ENCODE measurements around the gene DNAH2. TPM values are rescaled to one million over a fixed set of nuclear protein-coding genes. Genes with fewer than 3 reads are reported as not detected.

Gene DNAH2
- total and polyA plus RNA-seq, 2 of the 8 experiments (the other 6 are each of a cell fraction or from before 2014, with no cell fraction given): 0.13 to 0.18 TPM

DNA sequence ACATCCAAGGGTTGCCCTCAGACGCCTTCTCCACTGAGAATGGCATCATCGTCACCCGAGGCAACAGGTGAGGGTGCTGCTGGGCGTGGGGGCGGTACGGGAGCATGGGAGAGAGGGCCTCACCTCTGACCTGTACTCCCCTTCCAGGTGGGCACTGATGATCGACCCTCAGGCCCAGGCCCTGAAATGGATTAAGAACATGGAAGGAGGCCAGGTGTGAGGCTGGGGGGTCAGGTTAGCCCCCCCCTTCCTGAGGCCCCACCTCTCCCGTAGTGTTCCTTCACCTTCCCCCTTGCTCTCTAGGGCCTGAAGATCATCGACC is 100.1 kb downstream of the DNAH2 start:
- H2BK5ac ChIP-seq (ENCODE audit: low read depth, low read length): no peak overlapping the region
- FAIRE-seq (no peak), DNase-seq (ENCODE audit: low read depth in 1 of 2, low spot score in 2 of 2) (no peak)
- POLR2A ChIA-PET (ENCODE audit: partially characterized antibody): no interaction called here
- H4K20me1 ChIP-seq (replicated peaks in 1 of 2; ENCODE audit: control insufficient read depth in 1 of 2, insufficient read depth in 2 of 2, low read length in 2 of 2): no peaks in the 10 kb centered on the region
- no peak overlapping the region for H3K14ac ChIP-seq (ENCODE audit: insufficient read length)
- WGBS, 2 experiments (ENCODE audit: extremely low coverage in 1 of 2, insufficient coverage in 1 of 2, insufficient read length in 1 of 2, insufficient replicate concordance in 2 of 2, low coverage in 1 of 2, low lambda C conversion rate in 2 of 2, missing lambda C conversion rate in 1 of 2): 85% methylated on average over 9 of the region's 9 CpGs; no CpG with 5 or more reads in 1 of the 2 experiments
- H3K9ac ChIP-seq (replicated peaks in 1 of 4; ENCODE audit: extremely low read depth in 1 of 4, low read depth in 3 of 4, low read length in 3 of 4): no peak overlapping the region
- H2BK12ac ChIP-seq (ENCODE audit: low read depth, low read length): no peak overlapping the region
- no peaks in the 10 kb centered on the region for H3K36me3 ChIP-seq (ENCODE audit: control insufficient read depth in 2 of 4, insufficient read depth in 4 of 4, low read length in 3 of 4)
- H2AK5ac ChIP-seq (ENCODE audit: low read depth, low read length): no peak overlapping the region
- H3K4me3 ChIP-seq (ENCODE audit: extremely low read depth in 1 of 4, insufficient read depth in 2 of 4, low read depth in 3 of 4, low read length in 4 of 4): no peak overlapping the region
- H3K27me3 ChIP-seq (replicated peaks in 1 of 4; ENCODE audit: control insufficient read depth in 3 of 4, extremely low read depth in 1 of 4, insufficient read depth in 3 of 4, low read length in 3 of 4): no peaks in the 10 kb centered on the region; a peak in 1 of 7 replicates
- no peak overlapping the region for H2BK120ac ChIP-seq (replicated peaks; ENCODE audit: low read depth, low read length)
- H3K9me3 ChIP-seq (ENCODE audit: insufficient read depth in 2 of 2, low read depth in 1 of 2, low read length in 1 of 2): no peaks in the 10 kb centered on the region
- H3K79me1 ChIP-seq (ENCODE audit: low read depth, low read length): no peaks in the 10 kb centered on the region
- no peaks in the 10 kb centered on the region; a peak in 1 of 7 replicates for H3K4me1 ChIP-seq (replicated peaks in 1 of 4; ENCODE audit: control insufficient read depth in 3 of 4, insufficient read depth in 4 of 4, low read length in 3 of 4)
- H3K4ac ChIP-seq (replicated peaks; ENCODE audit: insufficient read length, low read depth, low read length): no peak overlapping the region
- no peak overlapping the region for H3K4me2 ChIP-seq (ENCODE audit: insufficient read depth in 1 of 2, low read depth in 2 of 2, low read length in 2 of 2)
- no peak overlapping the region for H3K18ac ChIP-seq (ENCODE audit: extremely low read depth, low read length)
- H3K23me2 ChIP-seq (ENCODE audit: low read depth, low read length): no peaks in the 10 kb centered on the region
- no peak overlapping the region for H2BK20ac ChIP-seq (ENCODE audit: low read length)
- H3K23ac ChIP-seq (ENCODE audit: insufficient read length): no peak overlapping the region
- no peak overlapping the region for H4K91ac ChIP-seq (replicated peaks; ENCODE audit: insufficient read length, low read length)
- H4K5ac ChIP-seq (ENCODE audit: insufficient read length, low read depth, low read length): no peak overlapping the region
- no peak overlapping the region for H3K27ac ChIP-seq (ENCODE audit: low read depth, low read length)
- H3K56ac ChIP-seq (replicated peaks; ENCODE audit: insufficient read length, low read depth, low read length): no peak overlapping the region
- no peak overlapping the region for H2AFZ ChIP-seq (ENCODE audit: low read length)
- no peak for TF ChIP-seq EZH2 (IDR thresholded peaks at IDR 0.05; ENCODE audit: low read depth, low read length, severe bottlenecking)
- TF ChIP-seq RAD21 (IDR thresholded peaks at IDR 0.05 in 1 of 2, conservative IDR thresholded peaks at IDR 0.05 in 1 of 2; ENCODE audit: low read depth in 2 of 2, low read length in 2 of 2): no peak
- no peak for TF ChIP-seq RXRA (IDR thresholded peaks at IDR 0.05; ENCODE audit: insufficient read depth, low read depth, low read length)
- no peak for TF ChIP-seq HDAC2 (IDR thresholded peaks at IDR 0.05; ENCODE audit: borderline replicate concordance in 1 of 2, low read depth in 2 of 2, low read length in 2 of 2)
- TF ChIP-seq SP2 (IDR thresholded peaks at IDR 0.05; ENCODE audit: low read length): no peak
- no peak for TF ChIP-seq HDAC6 (IDR thresholded peaks at IDR 0.05; ENCODE audit: low read depth, low read length)
- no peak for TF ChIP-seq POLR2AphosphoS5 (IDR thresholded peaks at IDR 0.05; ENCODE audit: low read depth, low read length)
- no peak for TF ChIP-seq MAFK (IDR thresholded peaks at IDR 0.05; ENCODE audit: low read depth, low read length)
- no peak for TF ChIP-seq TEAD4 (IDR thresholded peaks at IDR 0.05; ENCODE audit: low read depth, low read length)
- TF ChIP-seq, protein P1, sequence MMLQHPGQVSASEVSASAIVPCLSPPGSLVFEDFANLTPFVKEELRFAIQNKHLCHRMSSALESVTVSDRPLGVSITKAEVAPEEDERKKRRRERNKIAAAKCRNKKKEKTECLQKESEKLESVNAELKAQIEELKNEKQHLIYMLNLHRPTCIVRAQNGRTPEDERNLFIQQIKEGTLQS (IDR thresholded peaks at IDR 0.05; ENCODE audit: insufficient read depth, low read depth, low read length): no peak
- no peak for TF ChIP-seq CBX5 (IDR thresholded peaks at IDR 0.05; ENCODE audit: low read depth, low read length)
- no peak for TF ChIP-seq TCF12 (IDR thresholded peaks at IDR 0.05; ENCODE audit: low read depth, low read length)
- no peak overlapping the region for H4K8ac ChIP-seq (ENCODE audit: extremely low read depth, insufficient read depth, low read length)
- no peaks in the 10 kb centered on the region for H3K79me2 ChIP-seq (ENCODE audit: control insufficient read depth in 1 of 2, insufficient read depth in 2 of 2, low read length in 2 of 2)
- no peak overlapping the region for H2BK15ac ChIP-seq (ENCODE audit: low read length)
- CTCF ChIA-PET (ENCODE audit: partially characterized antibody): interaction anchor here (1.1 to 2.2 kb wide), 7 partner anchors 8 to 172 kb away, joined by 3 to 9 read pairs (median 5); no protein-coding TSS in a partner anchor
